Dermis microvascular lymphatic vessel endothelial cell (primary cell): ENCODE data around the gene SMIM1. TPM values are rescaled to one million over a fixed set of nuclear protein-coding genes. Genes with fewer than 3 reads are reported as not detected.
A peak's percentile ranks its signal among the peaks of the same experiment; 100 is the strongest.

ENCODE experiments used
- DNase-seq, 2 donors: peaks; one replicate each; pipeline versions ENCODE4 v3.0.0 to v3.0.0-alpha.2; 2010; ENCODE audit warnings: low read depth in 2 of 2
- total RNA-seq: library from RNA; depleted of rRNA; stranded (reverse); fragments of >200 nt; gene quantifications from 2 replicates; pipeline ENCODE4 v1.2.1, GENCODE V29; 2014

SMIM1 gene, protein sequence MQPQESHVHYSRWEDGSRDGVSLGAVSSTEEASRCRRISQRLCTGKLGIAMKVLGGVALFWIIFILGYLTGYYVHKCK
- total RNA-seq, result 0.39 and 0.51 TPM in 2 replicates

DNA sequence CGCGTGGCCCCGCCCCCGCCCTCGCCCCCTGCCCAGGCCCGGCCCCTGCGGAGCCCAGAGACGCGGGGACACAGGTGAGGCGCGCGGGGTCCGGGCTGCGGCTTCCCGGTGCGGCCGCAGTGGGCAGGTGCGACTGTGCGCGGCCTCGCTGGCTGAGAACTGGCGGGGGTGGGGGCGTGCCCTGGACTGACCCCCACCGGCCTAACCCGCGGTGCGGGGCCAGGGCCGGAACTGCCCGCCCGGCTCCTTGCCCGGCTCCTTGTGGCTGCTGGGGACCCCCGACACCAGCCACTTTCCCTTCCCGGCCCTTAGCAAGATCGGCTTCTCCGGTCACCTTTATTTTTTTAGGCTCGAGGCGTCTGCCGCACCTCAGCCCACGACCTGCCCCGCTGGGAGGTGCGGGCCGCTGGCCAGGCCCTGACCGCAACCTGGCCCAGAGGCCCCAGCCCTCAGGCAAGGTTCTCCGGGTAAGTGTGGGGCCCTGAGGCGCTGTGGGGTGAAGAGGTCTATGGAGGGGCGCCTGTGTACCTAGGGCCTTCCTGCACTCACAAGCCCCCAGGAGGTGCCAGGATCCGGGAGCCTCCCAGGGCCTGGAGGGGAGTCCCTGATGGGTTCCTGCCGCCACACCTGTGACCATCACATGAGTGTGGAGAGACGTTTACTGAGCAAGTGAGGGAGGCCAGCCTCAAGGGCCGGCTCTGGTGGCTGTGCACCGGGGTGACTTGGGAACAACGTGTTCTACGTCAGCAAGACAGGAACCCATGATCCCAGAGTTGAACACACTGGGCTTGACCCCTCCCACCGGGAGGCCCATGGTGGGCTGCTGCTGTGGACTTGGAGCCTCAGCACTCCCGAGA, at the start of gene SMIM1:
TSS of gene SMIM1 (plus strand) at position 35 of the 857 bp plus-strand sequence. CDS start 2,625 bp downstream, outside the sequence.
- DNase-seq, result no peak

DNA sequence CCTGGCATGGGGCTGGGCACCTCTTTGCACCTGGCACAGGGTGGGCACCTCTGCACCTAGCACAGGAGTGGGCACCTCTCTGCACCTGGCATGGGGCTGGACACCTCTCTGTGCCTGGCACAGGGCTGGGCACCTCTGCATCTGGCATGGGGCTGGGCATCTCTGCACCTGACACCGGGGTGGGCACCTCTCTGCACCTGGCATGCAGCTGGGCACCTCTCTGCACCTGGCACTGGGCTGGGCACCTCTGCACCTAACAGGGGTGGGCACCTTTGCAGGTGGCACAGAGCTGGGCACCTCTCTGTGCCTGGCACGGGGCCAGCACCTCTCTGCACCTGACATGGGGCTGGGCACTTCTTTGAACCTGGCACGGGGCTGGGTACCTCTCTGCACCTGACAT, 49.7 kb upstream of the SMIM1 start:
- no peak for DNase-seq

DNA sequence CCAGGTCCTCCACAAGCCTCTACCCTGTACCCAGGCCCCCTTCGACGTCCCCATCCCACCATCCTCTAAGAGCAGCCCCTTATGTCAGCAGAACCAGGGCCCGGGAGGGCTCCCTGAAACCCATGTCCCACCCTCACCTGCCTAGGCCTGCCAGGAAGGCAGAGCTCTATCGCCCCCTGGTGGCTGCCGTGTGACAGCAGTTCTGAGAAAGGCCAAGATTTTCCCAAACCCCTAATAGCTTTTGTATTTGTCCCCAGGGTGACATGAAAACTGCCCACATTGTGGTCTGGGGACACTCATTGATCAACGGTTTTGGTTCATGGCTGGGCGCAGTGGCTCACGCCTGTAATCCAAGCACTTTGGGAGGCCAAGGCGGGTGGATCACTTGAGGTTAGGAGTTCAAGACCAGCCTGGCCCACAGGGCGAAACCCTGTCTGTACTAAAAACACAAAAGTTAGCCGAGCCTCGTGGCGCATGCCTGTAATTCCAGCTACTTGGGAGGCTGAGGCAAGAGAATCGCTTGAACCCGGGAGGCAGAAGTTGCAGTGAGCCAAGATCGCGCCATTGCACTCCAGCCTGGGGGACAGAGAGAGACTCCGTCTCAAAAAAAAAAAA, 48.0 kb upstream of the SMIM1 start:
- peak; percentile 31 to 62 for DNase-seq

DNA sequence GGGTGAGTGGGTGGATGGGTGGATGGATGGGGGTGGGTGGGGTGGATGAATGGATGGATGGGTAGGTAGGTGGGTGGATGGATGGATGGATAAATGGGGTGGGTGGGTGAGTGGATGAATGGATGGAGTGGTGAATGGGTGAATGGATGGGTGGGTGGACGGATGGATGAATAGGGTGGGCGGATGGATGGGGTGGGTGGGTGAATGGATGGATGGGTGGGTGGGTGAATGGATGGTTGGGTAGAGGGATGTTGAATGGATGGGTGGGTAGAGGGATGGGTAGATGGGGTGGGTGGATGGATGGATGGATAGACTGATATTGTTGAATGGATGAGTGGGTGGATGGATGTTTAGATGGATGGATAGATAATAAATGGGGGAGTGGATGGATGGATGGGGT, 47.2 kb upstream of the SMIM1 start:
- DNase-seq, result no peak

DNA sequence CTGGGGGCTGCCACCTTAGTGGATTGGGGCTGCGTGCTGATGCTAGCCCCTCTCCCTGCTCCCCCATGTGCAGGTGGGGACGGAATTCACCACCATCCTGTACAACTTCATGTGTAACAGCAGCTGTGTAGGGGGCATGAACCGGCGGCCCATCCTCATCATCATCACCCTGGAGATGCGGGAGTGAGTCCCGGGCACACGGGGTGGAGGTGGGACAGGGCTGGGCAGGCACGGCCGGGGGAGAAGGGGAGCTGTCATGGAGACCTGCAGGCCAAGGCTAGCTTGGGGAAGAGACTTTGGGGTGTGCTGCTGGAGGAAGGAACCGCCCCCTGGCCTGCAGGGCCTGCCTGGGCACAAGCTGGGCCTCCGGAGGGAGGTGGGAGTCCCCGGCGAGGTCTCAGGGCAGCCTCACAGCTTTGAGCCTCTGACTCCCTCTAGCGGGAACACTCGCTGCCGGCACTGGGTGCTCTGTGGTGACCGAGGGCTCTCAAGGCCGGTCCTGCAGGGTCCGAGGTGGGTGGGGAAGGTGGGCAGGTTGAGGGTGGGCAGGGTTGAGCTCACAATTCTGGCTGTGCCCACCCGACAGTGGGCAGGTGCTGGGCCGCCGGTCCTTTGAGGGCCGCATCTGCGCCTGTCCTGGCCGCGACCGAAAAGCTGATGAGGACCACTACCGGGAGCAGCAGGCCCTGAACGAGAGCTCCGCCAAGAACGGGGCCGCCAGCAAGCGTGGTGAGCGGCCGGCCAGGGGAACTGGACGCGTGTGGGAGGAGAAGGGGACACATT, 45.3 kb upstream of the SMIM1 start:
- peak in 1 of 2 donors; percentile 36 for DNase-seq

DNA sequence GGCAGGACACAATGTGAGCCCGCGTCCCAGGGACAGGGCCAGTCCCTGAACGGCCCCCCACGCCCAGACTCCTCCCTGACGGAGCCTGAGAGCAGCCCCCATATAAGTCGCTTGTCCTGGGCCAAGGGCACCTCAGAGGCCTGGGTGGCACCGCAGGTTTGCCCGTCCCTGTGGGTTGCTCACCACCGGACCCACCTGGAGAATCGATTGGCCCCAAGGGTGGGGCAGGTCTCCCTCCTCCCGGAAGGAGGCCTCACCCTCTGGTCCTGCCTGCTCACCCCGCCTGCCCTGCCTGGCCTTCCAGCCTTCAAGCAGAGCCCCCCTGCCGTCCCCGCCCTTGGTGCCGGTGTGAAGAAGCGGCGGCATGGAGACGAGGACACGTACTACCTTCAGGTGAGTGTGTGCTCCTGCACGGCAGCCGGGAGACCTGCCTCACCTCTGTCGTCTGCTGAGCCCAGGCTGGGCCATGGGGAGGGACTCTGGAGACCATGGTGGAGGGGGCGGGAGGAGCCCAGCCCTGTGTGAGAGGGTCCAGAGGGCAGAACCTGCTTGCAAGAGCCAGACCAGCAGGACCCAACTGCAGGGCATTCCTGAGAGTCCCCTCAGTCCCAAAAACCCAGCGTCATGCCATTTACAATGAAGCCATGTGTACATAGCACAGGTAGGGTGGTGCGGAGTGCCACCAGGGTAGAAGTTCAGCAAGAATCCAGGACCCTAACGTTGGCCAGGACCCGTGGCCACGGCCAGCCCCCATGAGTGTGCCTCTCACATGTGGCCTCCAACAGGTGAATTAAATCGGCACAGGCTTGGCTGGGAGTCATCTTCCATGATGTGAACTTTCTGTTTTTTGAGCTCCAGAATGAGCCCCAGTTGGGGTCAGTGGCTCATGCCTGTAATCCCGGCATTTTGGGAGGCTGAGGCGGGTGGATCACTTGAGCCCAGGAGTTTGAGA, 44.4 kb upstream of the SMIM1 start:
- no peak for DNase-seq

DNA sequence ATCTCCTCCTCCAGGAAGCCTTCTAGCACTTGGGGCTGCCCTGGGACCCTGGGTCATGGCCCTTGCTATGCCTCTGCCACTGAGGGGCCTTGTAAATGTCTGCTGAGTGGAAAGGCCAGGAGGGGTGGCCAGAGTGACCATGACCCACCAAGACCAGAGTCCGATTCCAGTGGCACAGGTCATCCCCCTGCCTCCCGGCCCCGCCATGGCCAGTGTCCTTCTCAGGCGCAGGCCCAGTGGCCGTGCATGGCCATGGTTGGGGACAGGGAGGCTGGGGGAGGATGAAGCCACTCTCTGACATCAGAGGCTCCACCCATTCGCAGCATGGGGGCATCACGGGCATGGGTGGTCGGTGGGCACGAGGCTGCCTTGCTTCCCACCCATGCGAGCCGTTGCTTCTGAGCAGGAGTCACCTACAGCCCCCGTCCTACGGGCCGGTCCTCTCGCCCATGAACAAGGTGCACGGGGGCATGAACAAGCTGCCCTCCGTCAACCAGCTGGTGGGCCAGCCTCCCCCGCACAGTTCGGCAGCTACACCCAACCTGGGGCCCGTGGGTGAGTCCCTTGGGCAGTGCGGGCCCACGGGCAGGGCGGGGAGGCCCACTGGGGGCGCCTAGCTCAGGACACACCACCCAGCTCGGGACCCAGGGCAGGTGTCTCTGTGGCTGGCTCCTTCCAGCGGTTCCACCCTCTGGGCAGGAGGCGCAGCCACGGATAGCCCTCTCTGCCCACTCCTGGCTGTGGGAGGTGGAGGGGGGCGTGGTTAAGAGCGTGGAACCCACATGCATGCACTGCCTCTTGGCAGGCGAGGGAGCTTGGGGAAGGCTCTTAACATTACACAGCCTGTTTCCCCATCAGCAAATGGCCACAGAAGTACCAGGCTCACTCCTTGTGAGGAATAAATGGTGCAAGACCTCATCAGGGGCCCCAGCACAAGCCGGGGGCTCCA, 42.7 kb upstream of the SMIM1 start:
- DNase-seq, result no peak

DNA sequence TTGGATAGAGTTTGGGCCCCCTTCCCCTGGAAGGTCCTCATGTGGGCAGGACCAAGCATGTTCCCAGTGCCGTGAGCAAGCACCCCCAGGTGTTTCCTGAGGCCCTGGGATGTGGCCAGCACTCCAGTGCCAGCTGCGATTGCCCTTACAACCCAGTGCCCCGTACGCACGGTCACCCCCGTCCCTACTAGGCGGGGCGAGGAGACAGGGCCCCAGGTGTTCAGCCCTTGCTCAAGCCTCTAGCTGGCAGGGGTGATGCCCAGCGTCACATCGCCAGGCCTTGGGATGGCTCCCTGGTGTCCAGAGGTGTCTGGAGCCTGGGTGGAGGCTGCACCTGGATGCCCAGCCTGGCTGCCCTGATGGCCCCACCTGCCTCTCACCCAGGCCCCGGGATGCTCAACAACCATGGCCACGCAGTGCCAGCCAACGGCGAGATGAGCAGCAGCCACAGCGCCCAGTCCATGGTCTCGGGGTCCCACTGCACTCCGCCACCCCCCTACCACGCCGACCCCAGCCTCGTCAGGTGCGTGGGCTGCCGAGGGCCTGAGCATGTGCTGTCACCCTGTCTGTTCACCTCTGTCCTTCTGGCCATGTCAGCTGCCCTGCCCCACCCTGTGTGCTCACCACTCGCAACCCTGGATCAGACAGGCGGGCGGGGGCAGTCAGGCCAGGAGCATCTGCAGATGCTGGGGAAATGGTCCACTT, 41.9 kb upstream of the SMIM1 start:
- DNase-seq, result no peak

DNA sequence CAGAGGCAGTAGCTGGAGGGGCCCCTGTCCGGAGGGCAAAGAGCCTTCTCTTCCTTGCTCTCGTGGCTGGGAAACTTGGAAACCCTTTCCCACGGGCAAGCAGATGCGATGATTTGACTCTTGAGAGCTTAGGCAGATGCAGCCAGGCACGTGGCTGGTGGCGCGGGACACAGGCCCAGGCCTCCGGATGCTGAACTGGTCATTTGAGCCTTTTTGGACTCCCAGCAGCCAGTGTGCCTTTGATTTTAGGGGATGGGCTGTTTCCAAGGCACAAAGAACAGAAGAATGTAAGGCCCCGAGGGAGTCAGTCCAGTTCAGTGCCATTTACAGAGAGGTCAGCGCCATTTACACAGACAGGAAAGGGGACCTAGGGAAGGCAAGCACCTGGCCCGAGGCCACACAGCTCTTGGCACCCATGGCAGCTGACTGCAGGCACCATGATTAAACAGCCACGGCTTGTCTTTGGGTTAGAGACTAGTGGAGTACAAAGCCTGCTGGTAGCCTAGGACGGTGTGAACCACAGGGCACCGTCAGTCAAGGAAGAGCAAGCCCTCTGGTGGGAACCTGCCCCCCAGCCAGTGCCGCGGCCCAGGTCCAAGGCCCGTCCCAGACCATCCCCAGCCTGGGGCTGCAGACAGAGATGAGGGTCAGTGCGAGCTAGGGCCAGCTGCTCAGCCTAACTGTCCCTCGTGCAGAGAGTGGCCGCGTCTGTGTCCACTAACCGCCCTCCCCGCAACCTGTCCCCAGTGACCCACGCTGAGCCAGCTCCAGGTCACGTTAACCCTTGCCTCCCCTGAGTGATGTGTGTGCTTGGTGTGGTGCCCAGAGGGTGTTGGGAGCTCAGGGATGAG, 40.7 kb upstream of the SMIM1 start:
- no peak for DNase-seq

DNA sequence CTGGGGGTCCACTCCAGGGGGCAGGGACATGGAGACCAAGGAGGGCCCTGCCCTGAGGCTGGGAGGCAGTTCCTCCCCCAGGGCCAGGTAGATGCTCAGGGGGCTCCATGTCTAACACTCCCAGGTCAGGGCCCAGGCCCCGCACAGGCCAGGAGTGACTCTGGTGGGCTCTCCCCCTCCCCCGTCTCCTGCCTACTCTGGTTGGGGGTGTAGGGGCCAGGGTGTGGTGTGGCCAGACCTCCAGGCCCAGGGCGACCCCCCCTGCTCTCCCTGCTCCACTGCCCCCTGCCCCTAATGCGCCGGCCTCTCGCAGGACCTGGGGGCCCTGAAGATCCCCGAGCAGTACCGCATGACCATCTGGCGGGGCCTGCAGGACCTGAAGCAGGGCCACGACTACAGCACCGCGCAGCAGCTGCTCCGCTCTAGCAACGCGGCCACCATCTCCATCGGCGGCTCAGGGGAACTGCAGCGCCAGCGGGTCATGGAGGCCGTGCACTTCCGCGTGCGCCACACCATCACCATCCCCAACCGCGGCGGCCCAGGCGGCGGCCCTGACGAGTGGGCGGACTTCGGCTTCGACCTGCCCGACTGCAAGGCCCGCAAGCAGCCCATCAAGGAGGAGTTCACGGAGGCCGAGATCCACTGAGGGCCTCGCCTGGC, 40.0 kb upstream of the SMIM1 start:
- no peak for DNase-seq

DNA sequence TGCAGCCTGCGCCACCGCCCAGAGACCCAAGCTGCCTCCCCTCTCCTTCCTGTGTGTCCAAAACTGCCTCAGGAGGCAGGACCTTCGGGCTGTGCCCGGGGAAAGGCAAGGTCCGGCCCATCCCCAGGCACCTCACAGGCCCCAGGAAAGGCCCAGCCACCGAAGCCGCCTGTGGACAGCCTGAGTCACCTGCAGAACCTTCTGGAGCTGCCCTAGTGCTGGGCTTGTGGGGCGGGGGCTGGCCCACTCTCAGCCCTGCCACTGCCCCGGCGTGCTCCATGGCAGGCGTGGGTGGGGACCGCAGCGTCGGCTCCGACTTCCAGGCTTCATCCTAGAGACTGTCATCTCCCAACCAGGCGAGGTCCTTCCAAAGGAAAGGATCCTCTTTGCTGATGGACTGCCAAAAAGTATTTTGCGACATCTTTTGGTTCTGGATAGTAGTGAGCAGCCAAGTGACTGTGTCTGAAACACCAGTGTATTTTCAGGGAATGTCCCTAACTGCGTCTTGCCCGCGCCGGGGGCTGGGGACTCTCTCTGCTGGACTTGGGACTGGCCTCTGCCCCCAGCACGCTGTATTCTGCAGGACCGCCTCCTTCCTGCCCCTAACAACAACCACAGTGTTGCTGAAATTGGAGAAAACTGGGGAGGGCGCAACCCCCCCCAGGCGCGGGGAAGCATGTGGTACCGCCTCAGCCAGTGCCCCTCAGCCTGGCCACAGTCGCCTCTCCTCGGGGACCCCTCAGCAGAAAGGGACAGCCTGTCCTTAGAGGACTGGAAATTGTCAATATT, 39.3 kb upstream of the SMIM1 start:
- no peak for DNase-seq

DNA sequence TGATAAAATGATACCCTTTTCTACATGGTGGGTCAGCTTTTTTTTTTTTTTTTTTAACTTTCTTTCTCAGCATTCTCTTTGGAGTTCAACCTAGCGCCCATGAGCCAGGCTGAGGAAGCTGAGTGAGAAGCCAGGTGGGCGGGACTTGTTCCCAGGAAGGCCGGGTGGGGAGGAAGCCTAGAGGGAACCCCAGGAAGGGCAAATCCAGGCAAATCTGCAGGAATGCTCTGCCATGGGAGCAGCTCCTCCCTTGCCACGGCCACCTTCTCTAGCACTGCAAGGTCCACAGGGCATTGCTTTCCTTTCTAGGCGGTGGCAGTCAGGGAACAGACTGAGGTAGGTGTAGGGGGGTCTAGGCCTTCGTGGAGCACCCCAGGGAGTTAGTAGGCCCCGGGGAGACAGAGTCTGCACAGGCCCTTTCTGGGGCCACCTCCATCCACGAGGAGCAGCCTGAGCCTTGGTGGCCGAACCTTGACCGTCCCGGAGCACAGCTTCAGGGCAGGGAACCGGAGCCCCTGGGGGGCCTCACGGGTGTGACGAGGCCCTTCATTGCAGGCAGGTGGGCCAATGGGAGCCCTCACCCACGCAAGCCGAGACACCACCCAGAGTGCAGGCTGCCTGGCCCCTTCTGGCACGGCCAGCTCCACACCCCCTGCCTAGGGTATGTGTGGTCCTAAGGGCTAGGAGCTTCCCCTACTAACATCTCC, 38.5 kb upstream of the SMIM1 start:
- DNase-seq, result no peak

DNA sequence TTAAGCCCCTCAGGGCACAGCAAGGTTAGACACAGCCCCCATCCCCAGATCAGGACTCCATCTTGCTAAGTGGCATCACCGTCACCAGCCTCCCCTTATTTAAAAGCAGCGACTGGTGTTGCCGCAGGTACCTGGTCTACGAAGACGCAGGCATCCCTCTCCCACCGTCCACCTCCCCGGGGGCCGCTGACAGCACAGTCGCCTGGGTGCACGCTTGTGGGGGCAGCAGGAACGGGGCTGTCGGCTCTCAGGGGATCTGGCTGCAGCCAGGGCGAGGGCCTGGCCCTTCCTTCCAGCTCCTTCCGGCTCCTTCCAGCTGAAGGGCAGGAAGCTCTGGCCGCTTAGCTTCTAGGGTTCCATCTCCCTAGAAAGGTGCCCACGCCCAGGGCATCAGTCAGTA, 37.9 kb upstream of the SMIM1 start:
- DNase-seq, result no peak

DNA sequence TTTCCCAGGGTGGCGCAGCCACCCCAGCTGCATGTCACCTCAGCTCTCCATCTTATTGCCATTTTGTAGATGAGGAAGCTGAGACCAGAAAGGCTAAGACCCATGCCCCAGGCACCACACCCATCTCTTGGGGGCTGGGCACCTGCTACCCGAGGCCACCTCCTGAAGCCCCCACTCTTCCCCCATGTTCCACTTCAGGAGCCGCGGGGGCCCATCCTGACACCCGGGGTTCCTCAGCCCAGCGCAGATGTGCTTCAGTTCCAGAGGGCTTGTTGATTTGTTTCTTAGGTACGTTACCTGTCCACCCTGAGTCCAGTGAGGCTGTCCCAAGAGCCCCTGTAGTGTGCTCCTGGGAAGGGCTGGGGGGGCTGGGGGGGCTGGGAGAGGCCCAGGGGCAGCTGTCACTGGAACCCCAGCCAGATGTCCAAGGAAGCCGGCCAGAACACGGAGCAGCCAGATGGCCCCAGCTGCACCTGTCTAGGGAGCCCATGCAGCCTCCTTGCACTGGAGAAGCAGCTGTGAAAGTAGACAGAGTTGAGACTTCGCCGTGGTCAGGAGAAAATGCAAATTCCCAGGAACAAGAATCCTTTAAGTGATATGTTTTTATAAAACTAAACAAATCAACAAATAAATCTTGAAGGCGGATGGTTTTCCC, 37.4 kb upstream of the SMIM1 start:
- no peak for DNase-seq

DNA sequence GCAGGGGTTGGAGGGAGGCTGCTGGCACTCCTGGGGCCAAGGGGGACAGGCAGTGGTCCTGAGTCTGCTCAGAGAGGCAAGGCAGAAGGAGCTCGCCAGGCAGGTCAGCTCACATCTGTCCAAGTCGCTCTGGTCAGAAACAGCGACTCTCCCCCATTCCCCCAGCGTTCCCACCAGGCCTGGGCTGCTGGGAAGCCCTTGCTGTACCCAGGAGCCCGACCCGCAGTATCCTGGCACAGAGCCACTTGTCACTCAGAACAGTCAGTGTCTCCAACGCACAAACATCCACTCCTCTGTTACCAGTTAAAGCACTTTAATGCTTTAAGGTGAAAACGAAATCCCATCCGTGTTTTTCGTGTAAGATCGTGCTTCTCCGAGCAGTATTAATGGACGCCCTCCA, 36.9 kb upstream of the SMIM1 start:
- DNase-seq, result no peak

DNA sequence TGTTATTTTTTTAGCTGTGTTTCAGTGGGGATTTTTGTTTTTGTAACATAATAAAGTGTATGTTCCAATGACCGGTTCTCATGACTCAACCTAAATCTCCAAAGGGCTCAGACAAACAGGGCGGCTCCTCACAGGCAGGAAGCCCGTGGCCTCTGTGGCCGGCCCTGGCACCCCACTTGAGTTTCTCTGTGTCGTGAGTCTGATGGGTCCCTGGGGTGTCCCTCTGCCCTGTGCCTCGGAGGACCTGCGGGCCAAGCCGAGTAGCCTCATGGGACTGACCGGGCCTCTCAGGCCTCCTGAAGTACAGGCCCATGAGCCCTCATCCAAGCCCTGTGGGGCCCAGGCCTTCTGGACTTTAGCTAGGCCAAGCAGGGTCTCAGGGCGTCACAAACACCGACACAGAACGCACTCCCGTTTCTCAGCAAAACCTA, 36.4 kb upstream of the SMIM1 start:
- DNase-seq, result no peak
